Adrenal gland (tissue), 5 donors: ENCODE data around the gene OR4D6.

ENCODE experiments used
- POLR2A ChIP-seq, 2 donors: fragments of 450-650 bp; IDR thresholded peaks; one replicate each; pipeline ENCODE4 v1.6.1; 2017; ENCODE audit warnings: antibody characterized with exemption in 2 of 2, mild to moderate bottlenecking in 2 of 2, moderate library complexity in 1 of 2
- TF ChIP-seq, protein P1 (sequence below), 6 experiments: fragments of 450-650 bp in 4 of 6; fragments of 200-600 bp in 2 of 6; sonication (generic) in 1 of 6; IDR thresholded peaks; 1 replicate in 5 of 6; 2 replicates in 1 of 6; pipeline versions ENCODE4 v1.5.1 to v1.8.0; 2016 to 2021; ENCODE audit warnings: antibody characterized with exemption in 6 of 6, mild to moderate bottlenecking in 2 of 6, moderate library complexity in 1 of 6
- donor health status: DM: no; HTN: no; CAD: no.

DNA sequence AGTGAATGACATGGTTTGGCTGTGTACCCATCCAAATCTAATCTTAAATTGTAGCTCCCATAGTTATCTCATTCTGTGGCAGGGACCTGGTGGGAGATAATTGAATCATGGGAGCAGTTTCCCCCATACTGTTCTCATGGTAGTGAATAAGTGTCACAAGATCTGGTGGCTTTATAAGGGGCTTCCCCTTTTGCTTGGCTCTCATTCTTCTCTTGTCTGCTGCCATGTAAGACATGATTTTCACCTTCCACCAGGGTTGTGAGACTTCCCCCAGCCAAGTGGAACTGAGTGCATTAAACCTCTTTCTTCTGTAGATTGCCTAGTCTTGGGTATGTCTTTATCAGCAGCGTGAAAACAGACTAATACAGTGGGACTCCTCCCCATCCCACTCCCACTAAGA is 41.6 kb upstream of the OR4D6 start:
- no peak for TF ChIP-seq POLR2A (IDR thresholded peaks at IDR 0.05)
- TF ChIP-seq, protein P1, sequence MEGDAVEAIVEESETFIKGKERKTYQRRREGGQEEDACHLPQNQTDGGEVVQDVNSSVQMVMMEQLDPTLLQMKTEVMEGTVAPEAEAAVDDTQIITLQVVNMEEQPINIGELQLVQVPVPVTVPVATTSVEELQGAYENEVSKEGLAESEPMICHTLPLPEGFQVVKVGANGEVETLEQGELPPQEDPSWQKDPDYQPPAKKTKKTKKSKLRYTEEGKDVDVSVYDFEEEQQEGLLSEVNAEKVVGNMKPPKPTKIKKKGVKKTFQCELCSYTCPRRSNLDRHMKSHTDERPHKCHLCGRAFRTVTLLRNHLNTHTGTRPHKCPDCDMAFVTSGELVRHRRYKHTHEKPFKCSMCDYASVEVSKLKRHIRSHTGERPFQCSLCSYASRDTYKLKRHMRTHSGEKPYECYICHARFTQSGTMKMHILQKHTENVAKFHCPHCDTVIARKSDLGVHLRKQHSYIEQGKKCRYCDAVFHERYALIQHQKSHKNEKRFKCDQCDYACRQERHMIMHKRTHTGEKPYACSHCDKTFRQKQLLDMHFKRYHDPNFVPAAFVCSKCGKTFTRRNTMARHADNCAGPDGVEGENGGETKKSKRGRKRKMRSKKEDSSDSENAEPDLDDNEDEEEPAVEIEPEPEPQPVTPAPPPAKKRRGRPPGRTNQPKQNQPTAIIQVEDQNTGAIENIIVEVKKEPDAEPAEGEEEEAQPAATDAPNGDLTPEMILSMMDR (IDR thresholded peaks at IDR 0.05): no peak
